NCI-H1417 treated with DMSO at 0.1 percent for 48 hours (cell line): ENCODE measurements around the gene PSMB4.
A peak's percentile ranks its signal among the peaks of the same experiment; 100 is the strongest.

Experiments
- DNase-seq: peaks from one replicate; lab custom pipeline; 2025; lab: John Stamatoyannopoulos, UW

Gene PSMB4

GRCh38 chr1:151443846-151444782 is 44.7 kb downstream of the PSMB4 start:
- DNase-seq, result peak; percentile 36

DNA sequence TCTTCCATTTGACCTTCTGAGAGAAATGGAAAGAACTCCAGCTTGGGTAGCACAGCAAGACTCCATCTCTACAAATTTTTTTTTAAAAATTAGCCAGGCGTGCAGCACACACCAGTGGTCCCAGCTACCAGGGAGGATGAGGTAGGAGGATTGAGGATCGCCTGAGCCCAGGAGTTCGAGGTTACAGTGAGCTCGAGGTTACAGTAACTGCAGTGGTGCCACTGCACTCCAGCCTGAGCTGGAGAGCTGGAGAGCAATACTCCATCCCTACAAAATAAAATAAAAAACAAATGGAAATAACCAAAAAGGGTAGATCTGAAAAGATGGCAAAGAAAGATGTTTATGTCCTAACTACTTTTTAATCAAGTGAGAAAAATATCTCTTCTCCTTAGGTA is 45.4 kb downstream of the PSMB4 start:
- no peak for DNase-seq

GRCh38 chr1:151447696-151448095 is 48.3 kb downstream of the PSMB4 start:
- no peak for DNase-seq
